ENCODE results near the gene NMNAT3. TPM values are rescaled to one million over a fixed set of nuclear protein-coding genes. Genes with fewer than 3 reads are reported as not detected.

Gene NMNAT3
- total RNA-seq, 1 experiment from 2014 or later = 1.9 TPM

GRCh38 chr3:139521144-139521543 is 156.6 kb downstream of the NMNAT3 start:
- no peak for DNase-seq (ENCODE audit: low read depth)

- DNase-seq (ENCODE audit: low read depth) = peak; percentile 63
Observed at GRCh38 chr3:139519998-139520737, 157.6 kb downstream of the NMNAT3 start.

- no peak for DNase-seq (ENCODE audit: low read depth)
Observed at GRCh38 chr3:139518926-139519842, 158.6 kb downstream of the NMNAT3 start.

GRCh38 chr3:139518306-139518705 is 159.5 kb downstream of the NMNAT3 start:
- DNase-seq (ENCODE audit: low read depth) = no peak

- no peak for DNase-seq (ENCODE audit: low read depth)
Observed at GRCh38 chr3:139517321-139518065, 160.3 kb downstream of the NMNAT3 start.

- DNase-seq (ENCODE audit: low read depth) = no peak
Observed at GRCh38 chr3:139514741-139515140, 163.0 kb downstream of the NMNAT3 start.

Other genes starting within 250 kb of the NMNAT3 start
- not detected in 2 replicates for gene RBP2, start 201.5 kb downstream of the NMNAT3 start, total RNA-seq (2014; rRNA removed; shearing (Covaris generic))
- 7.2 and 9.3 TPM in 2 replicates for gene RBP1, start 138.2 kb downstream of the NMNAT3 start, total RNA-seq (2014; rRNA removed; shearing (Covaris generic))